Measurements from ENCODE around the gene RAPGEF1. TPM values are rescaled to one million over a fixed set of nuclear protein-coding genes. Genes with fewer than 3 reads are reported as not detected.
"Not testable (repeated sequence)": the region's sequence is repeated elsewhere in the genome, so short reads cannot be mapped to it uniquely, and the experiment has no call there.

Gene RAPGEF1
- total RNA-seq, 1 donor from 2014 or later, result 19.8 TPM

DNA sequence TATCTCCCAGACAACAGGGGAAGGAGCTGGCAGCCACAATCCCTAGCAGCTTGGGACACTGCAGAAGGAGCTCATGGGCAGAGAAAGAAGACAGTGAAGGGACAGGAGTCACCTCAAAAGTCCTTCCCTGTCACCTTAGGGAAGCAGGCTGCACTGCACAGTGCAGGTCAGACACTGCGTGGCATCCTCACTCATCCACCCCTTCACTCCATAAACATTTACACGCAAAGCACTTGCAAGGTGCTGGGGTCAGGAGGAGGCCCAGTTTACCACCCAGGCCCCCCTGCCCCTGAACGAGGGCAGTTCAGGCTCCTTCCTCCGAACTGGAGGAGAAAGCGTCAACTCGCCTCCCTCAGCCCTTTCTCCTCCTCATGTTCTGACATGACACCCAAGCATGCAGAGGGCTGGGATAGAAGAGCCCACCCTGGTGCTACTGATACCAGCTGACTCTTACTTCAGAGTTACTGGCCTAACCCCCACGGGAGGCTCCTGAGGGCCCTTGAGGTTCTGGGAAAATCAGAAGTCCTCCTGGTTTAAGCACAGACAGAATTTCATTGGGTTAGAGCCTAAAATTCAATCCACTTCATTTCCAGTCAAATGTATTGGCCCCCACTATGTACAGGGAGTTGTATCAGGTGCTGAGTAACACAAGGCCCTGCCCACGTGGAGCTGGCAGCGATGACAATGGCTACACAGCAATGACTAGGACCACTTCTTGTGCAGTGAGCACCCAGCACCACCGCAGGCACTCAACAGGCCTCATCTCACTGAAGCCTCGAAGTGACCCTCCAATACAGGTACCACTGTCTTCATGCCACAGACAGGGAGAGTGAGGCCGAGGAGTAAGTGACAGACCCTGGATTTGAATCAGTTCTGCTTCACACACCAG, 70.4 kb downstream of the RAPGEF1 start:
- peak overlapping the region; percentile 34 for H3K27ac ChIP-seq (ENCODE audit: low read depth, low read length)
- no peaks in the 10 kb centered on the region for H3K9me3 ChIP-seq (ENCODE audit: control insufficient read depth in 3 of 3, low read length in 3 of 3)
- no peaks in the 10 kb centered on the region for H3K27me3 ChIP-seq (ENCODE audit: control insufficient read depth in 3 of 3, insufficient read depth in 3 of 3, low read length in 3 of 3)
- peaks cover 0 to 4% (median 0%) of the 10 kb centered on the region in 3 donors for H3K36me3 ChIP-seq (ENCODE audit: control insufficient read depth in 3 of 3, insufficient read depth in 3 of 3, low read length in 3 of 3)
- peak overlapping the region in 1 of 3 donors; percentile 13 for H3K4me3 ChIP-seq (ENCODE audit: low read length in 3 of 3)
- H3K4me1 ChIP-seq (ENCODE audit: control insufficient read depth in 3 of 3, insufficient read depth in 3 of 3, low read length in 3 of 3), result peaks cover 59 to 83% (median 74%) of the 10 kb centered on the region in 3 donors
- H3K9ac ChIP-seq (ENCODE audit: low read depth in 1 of 3, low read length in 3 of 3), result peak overlapping the region in 2 of 3 donors; percentile 8 to 50

DNA sequence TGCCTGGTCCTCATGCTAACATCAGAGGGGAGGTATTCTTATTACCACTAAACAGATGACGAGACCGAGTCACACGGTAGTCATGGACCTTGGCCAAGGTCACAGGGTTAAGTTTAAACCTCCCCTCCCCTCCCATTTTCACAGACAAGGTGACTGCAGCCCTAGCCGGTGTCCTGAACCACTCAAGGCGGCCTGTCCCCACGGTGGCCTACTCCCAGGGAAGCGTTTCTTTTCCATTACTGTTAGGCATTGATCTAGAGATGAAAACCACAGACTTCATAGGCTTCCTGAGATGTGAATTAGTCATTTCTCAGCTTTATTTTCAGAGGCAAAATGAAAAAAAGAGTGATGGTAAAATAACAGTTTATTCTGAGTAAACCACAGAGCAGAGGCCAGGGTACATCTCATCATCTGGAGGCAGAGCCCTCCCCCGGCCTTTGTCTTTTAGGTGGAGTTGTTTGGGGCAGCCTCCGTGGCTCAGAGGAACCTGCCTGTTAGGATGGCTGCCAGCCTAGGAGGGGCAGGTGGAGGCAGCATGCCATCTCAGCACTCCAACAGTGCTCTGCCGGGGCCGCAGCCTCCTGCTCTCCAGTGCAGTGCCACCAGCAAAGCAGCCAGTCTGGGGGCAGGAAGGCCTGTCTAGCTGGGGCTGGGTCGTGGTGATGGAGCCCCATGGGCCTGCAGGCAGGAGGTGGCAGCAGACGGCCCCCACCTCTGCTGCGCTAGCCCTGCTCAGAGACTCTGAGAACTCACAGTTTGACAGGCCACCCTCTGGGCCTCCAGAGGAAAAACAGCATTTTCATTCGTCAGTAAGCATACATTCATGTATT, 71.2 kb downstream of the RAPGEF1 start:
- Histone ChIP-seq H3K9me3 (ENCODE audit: control insufficient read depth in 3 of 3, low read length in 3 of 3) (no peaks in the 10 kb centered on the region), H3K4me3 (ENCODE audit: low read length in 3 of 3) (peak overlapping the region in 1 of 3 donors; percentile 13), H3K4me1 (ENCODE audit: control insufficient read depth in 3 of 3, insufficient read depth in 3 of 3, low read length in 3 of 3) (peaks cover 52 to 76% (median 68%) of the 10 kb centered on the region in 3 donors), H3K9ac (ENCODE audit: low read depth in 1 of 3, low read length in 3 of 3) (peak overlapping the region in 1 of 3 donors; percentile 50), H3K36me3 (ENCODE audit: control insufficient read depth in 3 of 3, insufficient read depth in 3 of 3, low read length in 3 of 3) (peaks cover 0 to 4% (median 0%) of the 10 kb centered on the region in 3 donors), H3K27me3 (ENCODE audit: control insufficient read depth in 3 of 3, insufficient read depth in 3 of 3, low read length in 3 of 3) (no peaks in the 10 kb centered on the region), H3K27ac (ENCODE audit: low read depth, low read length) (peak overlapping the region; percentile 34)

DNA sequence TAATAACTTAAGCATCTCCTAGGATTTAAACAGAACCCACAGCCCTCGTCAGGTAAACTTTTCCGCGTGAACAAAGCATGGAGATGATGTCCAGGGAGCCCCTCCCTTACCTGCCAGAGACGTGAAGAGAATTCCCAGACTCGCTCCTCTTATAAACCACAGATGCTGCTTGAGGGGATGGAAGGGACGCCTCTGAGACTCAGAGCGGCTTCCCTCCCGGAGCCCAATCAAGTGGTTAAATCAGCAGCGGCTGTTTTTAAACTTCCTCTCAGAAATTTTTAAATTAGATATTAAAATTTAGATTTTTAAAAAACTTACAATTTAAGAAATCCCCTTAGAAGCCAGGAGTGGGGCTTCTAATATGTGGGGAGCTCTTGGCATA, 71.8 kb downstream of the RAPGEF1 start:
- no peak overlapping the region for H3K9ac ChIP-seq (ENCODE audit: low read depth in 1 of 3, low read length in 3 of 3)
- no peaks in the 10 kb centered on the region for H3K27me3 ChIP-seq (ENCODE audit: control insufficient read depth in 3 of 3, insufficient read depth in 3 of 3, low read length in 3 of 3)
- peaks cover 0 to 4% (median 0%) of the 10 kb centered on the region in 3 donors for H3K36me3 ChIP-seq (ENCODE audit: control insufficient read depth in 3 of 3, insufficient read depth in 3 of 3, low read length in 3 of 3)
- H3K9me3 ChIP-seq (ENCODE audit: control insufficient read depth in 3 of 3, low read length in 3 of 3), result no peaks in the 10 kb centered on the region
- no peak overlapping the region for H3K4me3 ChIP-seq (ENCODE audit: low read length in 3 of 3)
- no peak overlapping the region for H3K27ac ChIP-seq (ENCODE audit: low read depth, low read length)
- peaks cover 49 to 70% (median 66%) of the 10 kb centered on the region in 3 donors for H3K4me1 ChIP-seq (ENCODE audit: control insufficient read depth in 3 of 3, insufficient read depth in 3 of 3, low read length in 3 of 3)

DNA sequence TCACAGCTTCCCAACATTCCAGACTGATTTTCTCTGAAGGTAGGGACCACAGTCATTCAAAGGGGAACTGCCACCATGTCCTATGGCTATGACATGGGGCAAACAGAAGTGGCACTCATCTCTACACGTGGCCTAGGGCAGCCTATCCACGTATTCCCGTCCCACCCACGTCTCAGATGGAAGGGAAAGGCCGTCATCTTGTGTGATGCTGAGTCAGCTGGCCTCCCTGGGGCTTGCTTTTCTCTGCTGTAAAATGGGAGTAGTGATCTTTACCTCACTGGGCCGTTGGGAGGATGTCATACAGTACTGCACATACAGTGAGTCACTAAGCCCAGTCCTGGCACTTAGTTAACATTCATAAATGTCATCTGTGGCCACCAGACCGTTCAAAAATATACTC, 72.3 kb downstream of the RAPGEF1 start:
- H3K4me1 ChIP-seq (ENCODE audit: control insufficient read depth in 3 of 3, insufficient read depth in 3 of 3, low read length in 3 of 3), result peaks cover 45 to 65% (median 62%) of the 10 kb centered on the region in 3 donors
- no peak overlapping the region for H3K27ac ChIP-seq (ENCODE audit: low read depth, low read length)
- H3K9ac ChIP-seq (ENCODE audit: low read depth in 1 of 3, low read length in 3 of 3), result no peak overlapping the region

DNA sequence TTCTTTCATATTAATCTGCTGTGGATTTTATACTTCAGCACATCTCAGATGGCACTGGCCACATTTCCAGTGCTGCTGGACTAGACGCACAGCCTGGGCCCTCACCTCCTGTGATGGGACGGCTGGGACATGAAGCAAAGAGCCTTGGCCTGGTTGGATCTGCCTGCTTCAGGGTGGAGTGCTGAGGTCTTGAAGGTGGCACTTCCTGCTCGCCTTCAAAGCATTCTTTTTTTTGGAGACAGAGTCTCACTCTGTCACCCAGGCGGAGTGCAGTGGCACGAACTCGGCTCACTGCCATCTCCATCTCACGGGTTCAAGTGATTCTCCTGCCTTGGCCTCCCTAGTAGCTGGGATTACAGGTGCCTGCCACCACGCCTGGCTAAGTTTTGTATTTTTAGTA, 73.1 kb downstream of the RAPGEF1 start:
- H3K4me1 ChIP-seq (ENCODE audit: control insufficient read depth in 3 of 3, insufficient read depth in 3 of 3, low read length in 3 of 3), result peaks cover 41 to 59% (median 54%) of the 10 kb centered on the region in 3 donors
- no peaks in the 10 kb centered on the region for H3K9me3 ChIP-seq (ENCODE audit: control insufficient read depth in 3 of 3, low read length in 3 of 3)
- H3K4me3 ChIP-seq (ENCODE audit: low read length in 3 of 3), result no peak overlapping the region
- H3K27me3 ChIP-seq (ENCODE audit: control insufficient read depth in 3 of 3, insufficient read depth in 3 of 3, low read length in 3 of 3), result no peaks in the 10 kb centered on the region
- peaks cover 0 to 4% (median 0%) of the 10 kb centered on the region in 3 donors for H3K36me3 ChIP-seq (ENCODE audit: control insufficient read depth in 3 of 3, insufficient read depth in 3 of 3, low read length in 3 of 3)
- H3K27ac ChIP-seq (ENCODE audit: low read depth, low read length), result no peak overlapping the region
- H3K9ac ChIP-seq (ENCODE audit: low read depth in 1 of 3, low read length in 3 of 3), result no peak overlapping the region

More for the DNA sequence above, 72.3 kb downstream of the RAPGEF1 start:
- Histone ChIP-seq H3K27me3 (ENCODE audit: control insufficient read depth in 3 of 3, insufficient read depth in 3 of 3, low read length in 3 of 3) (no peaks in the 10 kb centered on the region), H3K9me3 (ENCODE audit: control insufficient read depth in 3 of 3, low read length in 3 of 3) (no peaks in the 10 kb centered on the region), H3K36me3 (ENCODE audit: control insufficient read depth in 3 of 3, insufficient read depth in 3 of 3, low read length in 3 of 3) (peaks cover 0 to 4% (median 0%) of the 10 kb centered on the region in 3 donors), H3K4me3 (ENCODE audit: low read length in 3 of 3) (peak overlapping the region in 1 of 3 donors; percentile 22)

DNA sequence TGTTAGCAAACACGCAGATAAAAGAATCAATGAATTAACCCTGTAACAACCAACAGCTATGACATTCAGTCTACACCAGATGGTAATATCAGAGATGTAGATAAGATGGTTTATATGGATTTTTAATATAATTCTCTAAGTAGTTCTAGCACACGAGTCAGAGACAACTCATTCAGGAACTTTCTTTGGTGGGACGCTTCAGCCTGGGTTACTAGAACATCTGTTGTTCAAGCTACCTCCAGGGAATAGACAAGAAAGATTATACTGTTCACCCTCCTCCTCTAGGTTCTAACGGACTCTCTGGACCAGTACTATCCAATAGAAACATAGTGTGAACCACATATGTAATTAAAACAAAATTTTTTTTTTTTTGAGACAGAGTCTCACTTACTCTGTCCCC, 73.8 kb downstream of the RAPGEF1 start:
- H3K36me3 ChIP-seq (ENCODE audit: control insufficient read depth in 3 of 3, insufficient read depth in 3 of 3, low read length in 3 of 3), result peaks cover 0 to 4% (median 0%) of the 10 kb centered on the region in 3 donors
- no peak overlapping the region for H3K9ac ChIP-seq (ENCODE audit: low read depth in 1 of 3, low read length in 3 of 3)
- H3K27me3 ChIP-seq (ENCODE audit: control insufficient read depth in 3 of 3, insufficient read depth in 3 of 3, low read length in 3 of 3), result no peaks in the 10 kb centered on the region
- no peak overlapping the region for H3K27ac ChIP-seq (ENCODE audit: low read depth, low read length)
- H3K4me1 ChIP-seq (ENCODE audit: control insufficient read depth in 3 of 3, insufficient read depth in 3 of 3, low read length in 3 of 3), result peaks cover 38 to 52% (median 48%) of the 10 kb centered on the region in 3 donors
- no peak overlapping the region for H3K4me3 ChIP-seq (ENCODE audit: low read length in 3 of 3)
- no peaks in the 10 kb centered on the region for H3K9me3 ChIP-seq (ENCODE audit: control insufficient read depth in 3 of 3, low read length in 3 of 3)

DNA sequence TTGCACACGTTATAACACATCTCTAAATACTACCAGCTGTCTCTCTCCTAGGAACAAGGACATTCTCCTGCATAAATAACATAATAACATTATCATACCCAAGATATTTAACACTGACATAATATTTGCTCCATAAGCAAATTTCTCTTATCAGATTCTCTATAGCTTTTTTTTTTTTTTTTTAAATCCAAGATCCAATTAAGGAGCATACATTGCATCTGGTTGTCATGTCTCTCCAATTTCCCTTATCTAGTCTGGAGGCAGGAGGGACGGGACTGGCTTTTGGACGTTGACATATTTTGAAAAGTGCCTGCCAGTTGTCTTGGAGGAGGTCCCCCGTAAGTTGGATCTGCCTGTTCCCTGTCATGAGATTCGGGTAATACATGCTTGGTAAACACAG, 76.6 kb downstream of the RAPGEF1 start:
- Histone ChIP-seq H3K36me3 (ENCODE audit: control insufficient read depth in 3 of 3, insufficient read depth in 3 of 3, low read length in 3 of 3) (peaks cover 0 to 2% (median 0%) of the 10 kb centered on the region in 3 donors), H3K9me3 (ENCODE audit: control insufficient read depth in 3 of 3, low read length in 3 of 3) (no peaks in the 10 kb centered on the region), H3K9ac (ENCODE audit: low read depth in 1 of 3, low read length in 3 of 3) (no peak overlapping the region), H3K4me3 (ENCODE audit: low read length in 3 of 3) (no peak overlapping the region), H3K27ac (ENCODE audit: low read depth, low read length) (no peak overlapping the region), H3K27me3 (ENCODE audit: control insufficient read depth in 3 of 3, insufficient read depth in 3 of 3, low read length in 3 of 3) (no peaks in the 10 kb centered on the region), H3K4me1 (ENCODE audit: control insufficient read depth in 3 of 3, insufficient read depth in 3 of 3, low read length in 3 of 3) (peaks cover 18 to 40% (median 39%) of the 10 kb centered on the region in 3 donors)

DNA sequence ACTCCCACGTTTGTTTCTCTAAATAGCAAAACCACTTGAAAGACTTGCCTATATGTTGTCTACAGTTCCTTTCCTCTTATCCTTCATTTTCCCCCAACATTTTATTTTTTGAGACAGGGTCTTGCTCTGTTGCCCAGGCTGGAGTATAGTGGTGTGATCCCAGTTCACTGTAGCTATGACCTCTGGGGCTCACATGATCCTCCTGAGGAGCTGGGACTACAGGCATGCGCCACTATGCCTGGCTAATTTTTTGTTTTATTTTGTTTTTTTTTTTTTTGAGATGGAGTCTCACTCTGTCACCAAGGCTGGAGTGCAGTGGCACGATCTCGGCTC, 77.6 kb downstream of the RAPGEF1 start:
- H3K4me1 ChIP-seq (ENCODE audit: control insufficient read depth in 3 of 3, insufficient read depth in 3 of 3, low read length in 3 of 3), result peaks cover 16 to 39% (median 37%) of the 10 kb centered on the region in 3 donors
- not testable (repeated sequence) for H3K9ac ChIP-seq (ENCODE audit: low read depth in 1 of 3, low read length in 3 of 3); H3K27ac ChIP-seq (ENCODE audit: low read depth, low read length); H3K4me3 ChIP-seq (ENCODE audit: low read length in 3 of 3); H3K9me3 ChIP-seq (ENCODE audit: control insufficient read depth in 3 of 3, low read length in 3 of 3); H3K27me3 ChIP-seq (ENCODE audit: control insufficient read depth in 3 of 3, insufficient read depth in 3 of 3, low read length in 3 of 3); H3K36me3 ChIP-seq (ENCODE audit: control insufficient read depth in 3 of 3, insufficient read depth in 3 of 3, low read length in 3 of 3)

DNA sequence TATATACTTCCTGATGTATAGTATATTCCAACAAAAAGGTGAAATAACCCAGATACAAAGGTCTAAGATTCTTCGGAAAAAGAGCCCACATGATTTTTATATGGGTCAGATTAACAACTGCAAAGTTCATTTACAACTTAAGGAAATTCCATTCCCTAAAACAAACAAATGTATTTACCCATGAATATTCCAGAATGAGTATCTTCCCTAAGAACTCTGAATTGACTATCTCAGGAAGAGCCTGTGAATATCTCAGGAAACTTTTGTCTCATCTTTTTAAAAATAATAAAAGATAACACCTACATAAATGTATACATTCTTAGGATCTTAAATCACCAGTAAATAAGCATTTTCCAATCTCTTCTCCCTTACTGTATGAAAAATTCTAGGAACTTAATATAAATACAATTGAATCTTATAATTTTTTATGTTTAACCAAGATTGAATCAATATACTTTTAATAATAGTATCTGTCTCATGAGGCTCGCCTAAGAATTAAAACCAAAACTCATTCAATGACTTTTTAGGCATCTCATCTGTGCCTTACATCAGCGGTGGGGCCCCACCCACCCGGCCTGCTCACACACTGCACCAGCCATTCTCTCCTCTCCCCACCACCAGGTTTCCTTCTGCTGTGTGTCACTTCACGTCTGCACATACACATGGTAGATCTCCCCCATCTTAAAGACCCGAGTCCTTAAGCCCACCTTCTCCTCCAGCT, 78.1 kb downstream of the RAPGEF1 start:
- no peaks in the 10 kb centered on the region for H3K9me3 ChIP-seq (ENCODE audit: control insufficient read depth in 3 of 3, low read length in 3 of 3)
- H3K36me3 ChIP-seq (ENCODE audit: control insufficient read depth in 3 of 3, insufficient read depth in 3 of 3, low read length in 3 of 3), result no peaks in the 10 kb centered on the region
- no peak overlapping the region for H3K9ac ChIP-seq (ENCODE audit: low read depth in 1 of 3, low read length in 3 of 3)
- H3K4me3 ChIP-seq (ENCODE audit: low read length in 3 of 3), result no peak overlapping the region
- H3K27me3 ChIP-seq (ENCODE audit: control insufficient read depth in 3 of 3, insufficient read depth in 3 of 3, low read length in 3 of 3), result no peaks in the 10 kb centered on the region
- no peak overlapping the region for H3K27ac ChIP-seq (ENCODE audit: low read depth, low read length)
- H3K4me1 ChIP-seq (ENCODE audit: control insufficient read depth in 3 of 3, insufficient read depth in 3 of 3, low read length in 3 of 3), result peaks cover 19 to 39% (median 39%) of the 10 kb centered on the region in 3 donors
